Colonic mucosa (tissue), 4 donors: ENCODE data around the gene GSE1. TPM values are rescaled to one million over a fixed set of nuclear protein-coding genes. Genes with fewer than 3 reads are reported as not detected.
A peak's percentile ranks its signal among the peaks of the same experiment; 100 is the strongest.

Experiments used
- DNase-seq: peaks from one replicate; pipeline ENCODE4 v3.0.0-alpha.2; 2020
- H3K27ac ChIP-seq: fragments of 200-600 bp; one replicate; pipeline ENCODE4 v1.8.0; 2021
- H3K27me3 ChIP-seq: fragments of 200-600 bp; one replicate; pipeline ENCODE4 v1.8.0; 2021
- H3K36me3 ChIP-seq: fragments of 200-600 bp; one replicate; pipeline ENCODE4 v1.8.0; 2021
- H3K4me1 ChIP-seq: fragments of 200-600 bp; one replicate; pipeline ENCODE4 v1.8.0; 2021; ENCODE audit warnings: mild to moderate bottlenecking
- H3K4me3 ChIP-seq: fragments of 200-600 bp; one replicate; pipeline ENCODE4 v1.8.0; 2021
- H3K9ac ChIP-seq, 2 donors: one replicate each; pipeline ENCODE4 v1.7.0; 2013; ENCODE audit warnings: control low read depth in 2 of 2, low read depth in 2 of 2, low read length in 2 of 2
- H3K9me3 ChIP-seq: fragments of 200-600 bp; one replicate; pipeline ENCODE4 v1.8.0; 2021
- intact Hi-C: fragments of 100-400 bp; cut with DNase I; formaldehyde crosslinking; loops from one replicate; pipeline ENCODE4 v1.14.1; 2022
- total RNA-seq, 2 donors: library from RNA; stranded (reverse); fragmentation: NEBNext Ultra II Directional in 1 of 2; extraction: Animal tissue kit (Norgen Biotek cat#: 25700) in 1 of 2; gene quantifications; one replicate each; pipeline ENCODE4 v1.2.1, GENCODE V29; 2021
- TF ChIP-seq, protein P1 (sequence below): fragments of 200-600 bp; IDR thresholded peaks from one replicate; pipeline ENCODE4 v1.8.0; 2022; ENCODE audit warnings: antibody characterized with exemption, mild to moderate bottlenecking
- donor health status: healthy.
- donor health status: DM: no; HTN: no; CAD: no.
- donor health status: DM: no; HTN: no; CAD: no.

GSE1 gene
- total RNA-seq, 2 donors from 2014 or later = 79.2 to 103 TPM

DNA sequence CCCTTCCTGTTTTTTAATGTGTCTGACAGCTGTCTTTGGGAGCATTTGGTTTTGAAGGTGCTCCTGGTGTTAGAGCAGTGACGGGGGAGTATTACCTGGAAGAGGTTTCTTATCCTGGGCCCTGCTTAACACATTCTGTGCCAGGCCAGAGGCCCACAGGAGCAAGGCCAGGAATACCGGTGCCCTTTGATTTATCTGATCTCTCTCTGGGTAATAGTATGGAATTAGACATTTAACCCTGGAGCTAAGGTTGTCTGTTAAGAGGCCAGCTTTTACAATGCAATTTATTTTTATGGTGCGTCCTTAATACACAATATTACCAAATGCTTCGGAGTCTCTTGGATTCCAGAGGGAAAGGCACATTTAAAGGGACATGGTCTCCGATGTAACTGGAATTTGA lies 37.2 kb upstream of the GSE1 start:
- TF ChIP-seq, protein P1, sequence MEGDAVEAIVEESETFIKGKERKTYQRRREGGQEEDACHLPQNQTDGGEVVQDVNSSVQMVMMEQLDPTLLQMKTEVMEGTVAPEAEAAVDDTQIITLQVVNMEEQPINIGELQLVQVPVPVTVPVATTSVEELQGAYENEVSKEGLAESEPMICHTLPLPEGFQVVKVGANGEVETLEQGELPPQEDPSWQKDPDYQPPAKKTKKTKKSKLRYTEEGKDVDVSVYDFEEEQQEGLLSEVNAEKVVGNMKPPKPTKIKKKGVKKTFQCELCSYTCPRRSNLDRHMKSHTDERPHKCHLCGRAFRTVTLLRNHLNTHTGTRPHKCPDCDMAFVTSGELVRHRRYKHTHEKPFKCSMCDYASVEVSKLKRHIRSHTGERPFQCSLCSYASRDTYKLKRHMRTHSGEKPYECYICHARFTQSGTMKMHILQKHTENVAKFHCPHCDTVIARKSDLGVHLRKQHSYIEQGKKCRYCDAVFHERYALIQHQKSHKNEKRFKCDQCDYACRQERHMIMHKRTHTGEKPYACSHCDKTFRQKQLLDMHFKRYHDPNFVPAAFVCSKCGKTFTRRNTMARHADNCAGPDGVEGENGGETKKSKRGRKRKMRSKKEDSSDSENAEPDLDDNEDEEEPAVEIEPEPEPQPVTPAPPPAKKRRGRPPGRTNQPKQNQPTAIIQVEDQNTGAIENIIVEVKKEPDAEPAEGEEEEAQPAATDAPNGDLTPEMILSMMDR = no peak
- DNase-seq = no peak
- Histone ChIP-seq H3K4me1 (peaks cover 28% of the 10 kb centered on the region), H3K36me3 (no peaks in the 10 kb centered on the region), H3K9me3 (no peaks in the 10 kb centered on the region), H3K27me3 (no peaks in the 10 kb centered on the region), H3K27ac (no peak overlapping the region), H3K9ac (peak overlapping the region in 1 of 2 donors; percentile 38), H3K4me3 (no peak overlapping the region)
- intact Hi-C loops = no loop called here

DNA sequence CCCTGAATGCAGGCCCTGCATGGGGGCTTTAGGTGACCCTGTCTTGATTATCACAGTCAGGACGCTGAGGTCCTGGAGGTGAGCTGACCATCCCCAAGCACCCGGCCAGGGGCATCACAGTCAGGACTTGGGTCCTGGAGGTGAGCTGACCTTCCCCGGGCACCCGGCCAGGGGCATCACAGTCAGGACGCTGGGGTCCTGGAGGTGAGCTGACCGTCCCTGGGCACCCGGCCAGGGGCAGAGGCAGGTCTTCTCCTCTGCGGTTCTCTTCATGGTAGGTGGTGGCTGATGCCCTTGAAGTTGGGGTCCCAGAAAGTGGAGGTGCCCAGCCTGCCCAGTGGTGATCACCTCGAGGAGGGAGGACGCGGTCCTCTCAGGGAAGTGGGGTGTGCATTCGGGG lies 36.2 kb upstream of the GSE1 start:
- no peak for DNase-seq
- H3K4me1 ChIP-seq = peaks cover 23% of the 10 kb centered on the region

DNA sequence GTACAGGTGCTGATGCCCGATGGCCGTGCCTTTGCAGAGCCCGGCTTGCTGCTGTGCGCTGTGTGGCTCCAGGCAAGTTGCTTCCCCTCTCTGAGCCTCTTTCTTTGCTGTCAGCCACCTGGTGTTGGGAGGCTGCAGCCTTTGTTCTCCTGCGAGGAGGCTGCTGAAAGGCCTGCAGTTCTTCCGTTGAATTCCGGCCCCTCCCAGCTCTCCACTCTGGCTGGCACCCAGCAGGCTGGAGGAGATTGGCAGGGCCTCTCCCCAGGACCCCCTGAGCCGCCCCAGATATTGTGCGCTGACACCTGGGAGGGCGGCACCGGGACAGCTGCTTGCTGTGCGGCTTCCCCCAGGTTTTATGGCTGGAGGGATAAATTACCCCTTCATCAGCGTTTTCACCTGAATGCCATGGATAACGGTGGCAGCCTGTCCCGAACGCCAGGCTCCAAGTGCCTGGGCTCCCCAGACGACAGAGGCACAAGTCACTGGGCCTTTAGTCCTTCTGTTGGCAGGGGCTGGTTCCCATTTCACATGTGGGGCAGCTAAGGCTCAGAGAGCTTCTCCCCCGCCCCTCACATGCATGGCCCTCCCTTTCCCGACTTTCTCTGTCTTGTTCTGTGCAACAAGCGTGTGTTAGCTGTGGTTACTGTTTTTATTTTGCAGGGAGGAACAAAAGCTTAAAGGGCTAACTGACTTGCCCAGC lies 35.1 kb upstream of the GSE1 start:
- no peaks in the 10 kb centered on the region for H3K9me3 ChIP-seq
- H3K4me1 ChIP-seq = peaks cover 23% of the 10 kb centered on the region
- H3K27ac ChIP-seq = no peak overlapping the region
- no peaks in the 10 kb centered on the region for H3K36me3 ChIP-seq
- H3K9ac ChIP-seq = no peak overlapping the region
- intact Hi-C loops = no loop called here
- no peak overlapping the region for H3K4me3 ChIP-seq
- H3K27me3 ChIP-seq = no peaks in the 10 kb centered on the region
- TF ChIP-seq, protein P1 = no peak
- DNase-seq = no peak

More for the DNA sequence above, 36.2 kb upstream of the GSE1 start:
- Histone ChIP-seq H3K9me3 (no peaks in the 10 kb centered on the region), H3K27ac (no peak overlapping the region), H3K4me3 (no peak overlapping the region), H3K27me3 (no peaks in the 10 kb centered on the region), H3K36me3 (no peaks in the 10 kb centered on the region), H3K9ac (no peak overlapping the region)
- TF ChIP-seq, protein P1 = no peak
- intact Hi-C loops = no loop called here

DNA sequence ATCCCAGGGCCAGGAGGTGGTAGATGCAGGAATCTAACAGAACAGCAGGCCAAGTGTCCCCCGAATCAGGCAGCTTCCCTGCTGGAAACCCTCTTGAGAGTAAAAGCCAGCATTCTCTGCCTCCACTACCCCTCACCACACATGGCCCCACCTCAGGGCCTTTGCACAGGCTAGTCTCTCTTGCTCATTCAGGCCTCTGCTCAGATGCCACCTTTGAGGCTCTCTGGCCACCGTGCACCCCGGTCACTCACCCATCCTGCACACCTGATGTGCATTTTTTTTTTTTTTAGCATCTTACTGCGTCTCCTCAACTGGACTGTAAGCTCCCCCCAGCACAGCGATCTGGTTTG lies 34.5 kb upstream of the GSE1 start:
- intact Hi-C loops = no loop called here
- Histone ChIP-seq H3K9ac (no peak overlapping the region), H3K27me3 (no peaks in the 10 kb centered on the region), H3K36me3 (no peaks in the 10 kb centered on the region), H3K4me3 (no peak overlapping the region), H3K4me1 (peaks cover 23% of the 10 kb centered on the region), H3K9me3 (no peaks in the 10 kb centered on the region), H3K27ac (no peak overlapping the region)
- DNase-seq = no peak
- TF ChIP-seq, protein P1 = no peak

DNA sequence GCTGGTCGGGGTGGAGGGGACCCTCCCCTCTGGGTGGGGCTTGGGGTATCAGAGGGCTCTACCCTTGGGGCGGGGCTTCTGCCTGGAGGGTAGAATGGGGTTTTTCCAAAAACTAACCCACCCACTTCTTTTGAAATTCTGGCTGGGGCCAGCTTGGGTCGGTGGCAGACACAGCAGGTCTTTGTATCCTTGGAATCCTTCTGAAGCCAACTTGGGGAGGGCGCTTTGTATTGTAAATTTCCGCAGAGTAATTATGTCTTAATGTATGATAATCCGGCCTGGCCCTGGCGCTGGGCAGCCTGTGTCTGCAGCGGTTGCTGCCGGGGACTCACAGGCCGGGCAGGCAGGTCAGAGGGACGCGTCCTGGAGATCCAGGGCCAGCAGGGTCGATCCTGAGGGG lies 33.9 kb upstream of the GSE1 start:
- no peak overlapping the region for H3K4me3 ChIP-seq
- no peaks in the 10 kb centered on the region for H3K27me3 ChIP-seq
- H3K4me1 ChIP-seq = peaks cover 23% of the 10 kb centered on the region
- TF ChIP-seq, protein P1 = no peak
- peak overlapping the region; percentile 16 for H3K27ac ChIP-seq
- no peak for DNase-seq
- H3K36me3 ChIP-seq = no peaks in the 10 kb centered on the region
- no peaks in the 10 kb centered on the region for H3K9me3 ChIP-seq
- H3K9ac ChIP-seq = no peak overlapping the region
- intact Hi-C loops = no loop called here
